RWPE1 (cell line): ENCODE data around the gene ADORA1.

Experiments
- CTCF ChIA-PET: fragments of 350-600 bp; sonication (Branson Sonifier 250); formaldehyde crosslinking; extraction: SDS; loops from one replicate; lab custom pipeline; 2021; lab: Yijun Ruan, JAX
- POLR2A ChIA-PET: fragments of 400-600 bp; formaldehyde crosslinking; extraction: SDS; loops from one replicate; lab custom pipeline; 2020; ENCODE audit warnings: antibody characterized with exemption; ENCODE audit not compliant: low non-redundant PET; lab: Yijun Ruan, JAX
- DNase-seq: peaks from one replicate; pipeline ENCODE4 v3.0.0; 2012; ENCODE audit warnings: low spot score
- H3K27ac ChIP-seq: fragments of 450-650 bp; 2 replicates; pipeline ENCODE4 v1.5.1; 2017
- TF ChIP-seq, protein P1 (sequence below): fragments of 450-650 bp; conservative IDR thresholded peaks from 2 replicates; pipeline ENCODE4 v1.5.1; 2017; ENCODE audit warnings: low read depth, mild to moderate bottlenecking

ADORA1 gene

DNA sequence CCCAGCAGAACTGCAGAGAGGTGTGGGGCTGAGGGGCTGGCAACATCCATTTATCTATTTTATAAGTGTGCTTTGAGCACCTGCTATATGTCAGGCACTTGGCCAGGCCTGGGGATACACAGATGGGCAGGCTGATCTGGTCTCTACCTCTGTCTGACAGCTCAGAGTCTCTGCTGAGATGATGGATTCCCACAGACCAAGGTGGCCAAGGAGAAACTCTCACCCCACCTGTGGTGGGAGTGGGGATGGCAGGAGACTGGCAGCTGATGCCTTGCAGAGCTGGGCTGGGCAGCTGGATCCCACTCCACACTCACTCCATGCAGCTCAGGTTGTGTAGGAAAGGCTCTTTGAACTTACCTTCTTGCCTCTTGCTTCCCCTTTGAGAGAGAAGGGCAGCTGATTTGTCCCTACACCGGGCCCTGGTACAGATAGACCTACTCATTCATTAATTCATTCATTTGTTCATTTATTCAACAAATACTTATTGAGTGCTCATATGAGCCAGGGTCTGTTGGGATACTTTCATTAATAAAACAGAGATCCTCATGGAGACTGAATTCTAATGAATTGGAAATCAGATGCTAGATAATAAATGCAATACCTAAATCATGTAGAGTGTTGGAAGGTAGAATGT lies 9.0 kb downstream of the ADORA1 start:
- peak; percentile 57 for DNase-seq
- ChIA-PET CTCF (interaction anchor here (0.8 to 1.3 kb wide), 4 partner anchors 18 to 102 kb away, joined by 3 to 5 read pairs (median 3); no protein-coding TSS in a partner anchor), POLR2A (no interaction called here)
- TF ChIP-seq, protein P1, sequence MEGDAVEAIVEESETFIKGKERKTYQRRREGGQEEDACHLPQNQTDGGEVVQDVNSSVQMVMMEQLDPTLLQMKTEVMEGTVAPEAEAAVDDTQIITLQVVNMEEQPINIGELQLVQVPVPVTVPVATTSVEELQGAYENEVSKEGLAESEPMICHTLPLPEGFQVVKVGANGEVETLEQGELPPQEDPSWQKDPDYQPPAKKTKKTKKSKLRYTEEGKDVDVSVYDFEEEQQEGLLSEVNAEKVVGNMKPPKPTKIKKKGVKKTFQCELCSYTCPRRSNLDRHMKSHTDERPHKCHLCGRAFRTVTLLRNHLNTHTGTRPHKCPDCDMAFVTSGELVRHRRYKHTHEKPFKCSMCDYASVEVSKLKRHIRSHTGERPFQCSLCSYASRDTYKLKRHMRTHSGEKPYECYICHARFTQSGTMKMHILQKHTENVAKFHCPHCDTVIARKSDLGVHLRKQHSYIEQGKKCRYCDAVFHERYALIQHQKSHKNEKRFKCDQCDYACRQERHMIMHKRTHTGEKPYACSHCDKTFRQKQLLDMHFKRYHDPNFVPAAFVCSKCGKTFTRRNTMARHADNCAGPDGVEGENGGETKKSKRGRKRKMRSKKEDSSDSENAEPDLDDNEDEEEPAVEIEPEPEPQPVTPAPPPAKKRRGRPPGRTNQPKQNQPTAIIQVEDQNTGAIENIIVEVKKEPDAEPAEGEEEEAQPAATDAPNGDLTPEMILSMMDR = no peak
- H3K27ac ChIP-seq = no peak overlapping the region

DNA sequence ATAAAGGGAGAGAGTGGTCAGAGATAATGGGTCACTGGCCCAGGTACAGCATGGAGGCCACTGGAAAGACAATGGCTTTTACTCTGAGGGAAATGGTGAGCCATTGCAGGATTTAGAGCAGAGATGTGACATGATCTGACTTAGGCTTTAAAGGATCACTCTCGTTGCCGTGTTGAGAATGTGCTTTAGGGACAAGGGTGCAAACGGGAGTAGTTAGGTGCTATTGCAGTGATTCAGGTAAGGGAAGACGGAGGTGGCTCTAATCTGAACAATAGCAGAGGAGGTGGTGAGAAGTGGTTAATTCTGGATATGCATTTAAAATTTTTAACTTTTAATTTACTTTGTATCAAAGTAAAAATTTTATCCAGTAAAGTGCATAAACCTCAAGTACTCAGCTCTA lies 9.8 kb downstream of the ADORA1 start:
- POLR2A ChIA-PET = no interaction called here
- no peak overlapping the region for H3K27ac ChIP-seq
- DNase-seq = no peak
- TF ChIP-seq, protein P1 = no peak
- CTCF ChIA-PET = no interaction called here

DNA sequence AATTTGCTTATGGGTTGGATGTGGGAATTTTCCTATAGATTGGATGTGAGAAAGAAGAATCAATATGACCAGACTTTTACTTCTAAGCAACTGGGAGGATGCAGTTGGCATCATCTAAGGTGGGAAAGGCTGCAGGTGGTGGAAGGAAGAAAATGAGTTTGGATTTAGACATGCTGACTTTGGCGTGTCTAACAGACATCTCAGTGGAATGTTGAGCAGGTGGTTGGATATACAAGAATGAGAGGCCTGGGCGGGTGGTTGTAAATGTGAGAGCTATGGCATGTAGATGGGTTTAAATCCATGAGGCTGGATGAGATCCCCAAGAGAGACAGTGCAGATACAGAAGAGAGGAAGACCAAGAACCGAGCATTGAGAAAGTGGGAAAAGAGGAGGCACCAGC lies 10.5 kb downstream of the ADORA1 start:
- no peak for DNase-seq
- ChIA-PET POLR2A (no interaction called here), CTCF (no interaction called here)
- H3K27ac ChIP-seq = no peak overlapping the region
- TF ChIP-seq, protein P1 = no peak

- TF ChIP-seq, protein P1 = no peak
- CTCF ChIA-PET = interaction anchor here (1.7 kb wide), 1 partner anchor 32 kb away, joined by 4 read pairs; no protein-coding TSS in a partner anchor
- H3K27ac ChIP-seq = no peak overlapping the region
- POLR2A ChIA-PET = no interaction called here
- DNase-seq = no peak
Measured at GRCh38 chr1:203139976-203140475, 12.5 kb downstream of the ADORA1 start.

GRCh38 chr1:203140743-203141520 lies 13.4 kb downstream of the ADORA1 start:
- POLR2A ChIA-PET = interaction anchor here (0.7 kb wide), 1 partner anchor 63 kb away, joined by 5 read pairs; no protein-coding TSS in a partner anchor
- TF ChIP-seq, protein P1 = no peak
- no peak overlapping the region for H3K27ac ChIP-seq
- CTCF ChIA-PET = interaction anchor here (0.7 to 1.7 kb wide), 5 partner anchors 31 to 891 kb away, joined by 3 to 8 read pairs (median 3); no protein-coding TSS in a partner anchor
- no peak for DNase-seq

- POLR2A ChIA-PET = interaction anchor here (0.7 kb wide), 1 partner anchor 22 kb away, joined by 4 read pairs; no protein-coding TSS in a partner anchor
- TF ChIP-seq, protein P1 = no peak
- CTCF ChIA-PET = interaction anchor here (0.6 to 2.9 kb wide), 5 partner anchors 24 to 927 kb away, joined by 3 to 14 read pairs (median 3); no protein-coding TSS in a partner anchor
Measured at GRCh38 chr1:203142124-203142523, 14.6 kb downstream of the ADORA1 start.

More at GRCh38 chr1:203142124-203142523, 14.6 kb downstream of the ADORA1 start:
- DNase-seq = no peak
- no peak overlapping the region for H3K27ac ChIP-seq
